H9 (cell line): ENCODE results near the gene CLCN5. TPM values are rescaled to one million over a fixed set of nuclear protein-coding genes. Genes with fewer than 3 reads are reported as not detected.

Experiments used
- DNase-seq: peaks from one replicate; pipeline ENCODE4 v3.0.0-alpha.2; 2017
- H2AFZ ChIP-seq: one replicate; pipeline ENCODE4 v1.6.1; 2013; ENCODE audit warnings: mild to moderate bottlenecking, low read length, control low read depth, moderate library complexity
- H2AK5ac ChIP-seq: 2 replicates; pipeline ENCODE4 v1.6.1; 2013; ENCODE audit warnings: low read length, control low read depth, mixed read lengths; ENCODE audit not compliant: insufficient read length
- H2BK120ac ChIP-seq: one replicate; pipeline ENCODE4 v1.6.1; 2013; ENCODE audit warnings: low read depth, mild to moderate bottlenecking, low read length, control low read depth, inconsistent platforms; ENCODE audit not compliant: poor library complexity, severe bottlenecking
- H2BK12ac ChIP-seq: 2 replicates; pipeline ENCODE4 v1.6.1; 2013; ENCODE audit warnings: low read length, control low read depth, mixed read lengths, low read depth; ENCODE audit not compliant: insufficient read length
- H2BK15ac ChIP-seq: 2 replicates; pipeline ENCODE4 v1.6.1; 2013; ENCODE audit warnings: low read depth, low read length, control low read depth
- H2BK20ac ChIP-seq: one replicate; pipeline ENCODE4 v1.6.1; 2013; ENCODE audit warnings: low read depth, mild to moderate bottlenecking, low read length, control low read depth, inconsistent platforms; ENCODE audit not compliant: poor library complexity, severe bottlenecking
- H2BK5ac ChIP-seq: 2 replicates; pipeline ENCODE4 v1.6.1; 2013; ENCODE audit warnings: low read length, control low read depth, mixed read lengths; ENCODE audit not compliant: insufficient read length
- H3K14ac ChIP-seq: 2 replicates; pipeline ENCODE4 v1.6.1; 2013; ENCODE audit warnings: low read length, control low read depth; ENCODE audit not compliant: insufficient read depth
- H3K18ac ChIP-seq: 2 replicates; pipeline ENCODE4 v1.6.1; 2013; ENCODE audit warnings: low read depth, mild to moderate bottlenecking, mixed read lengths, low read length, control low read depth; ENCODE audit not compliant: insufficient read length
- H3K23ac ChIP-seq: 2 replicates; pipeline ENCODE4 v1.6.1; 2013; ENCODE audit warnings: low read length, control low read depth, mixed read lengths, low read depth; ENCODE audit not compliant: insufficient read length
- H3K23me2 ChIP-seq: 2 replicates; pipeline ENCODE4 v1.6.1; 2013; ENCODE audit warnings: low read depth, mild to moderate bottlenecking, mixed read lengths, low read length, control low read depth; ENCODE audit not compliant: insufficient read length, poor library complexity, severe bottlenecking
- H3K27ac ChIP-seq: 2 replicates; pipeline ENCODE4 v1.5.1; 2013; ENCODE audit warnings: low read length, control low read depth, mixed read lengths, low read depth; ENCODE audit not compliant: insufficient read length
- H3K27me3 ChIP-seq: 2 replicates; pipeline ENCODE4 v1.6.1; 2013; ENCODE audit warnings: low read length, control low read depth, inconsistent platforms; ENCODE audit not compliant: insufficient read depth
- H3K4ac ChIP-seq: 2 replicates; pipeline ENCODE4 v1.6.1; 2013; ENCODE audit warnings: low read depth, mild to moderate bottlenecking, control low read depth, inconsistent platforms, low read length, moderate library complexity
- H3K4me1 ChIP-seq: 2 replicates; pipeline ENCODE4 v1.6.1; 2013; ENCODE audit warnings: low read length, control low read depth, inconsistent platforms; ENCODE audit not compliant: insufficient read depth
- H3K4me2 ChIP-seq: 2 replicates; pipeline ENCODE4 v1.6.1; 2013; ENCODE audit warnings: low read length, control low read depth, mixed read lengths; ENCODE audit not compliant: insufficient read length, insufficient read depth
- H3K56ac ChIP-seq: 2 replicates; pipeline ENCODE4 v1.6.1; 2013; ENCODE audit warnings: low read depth, mild to moderate bottlenecking, mixed read lengths, low read length, control low read depth; ENCODE audit not compliant: insufficient read length
- H3K79me1 ChIP-seq: 2 replicates; pipeline ENCODE4 v1.6.1; 2013; ENCODE audit warnings: low read depth, mild to moderate bottlenecking, moderate library complexity, low read length, control low read depth, inconsistent platforms; ENCODE audit not compliant: insufficient read depth, poor library complexity, severe bottlenecking
- H3K79me2 ChIP-seq: 2 replicates; pipeline ENCODE4 v1.6.1; 2013; ENCODE audit warnings: low read length, control low read depth, inconsistent platforms; ENCODE audit not compliant: insufficient read depth
- H3K9ac ChIP-seq: 2 replicates; pipeline ENCODE4 v1.6.1; 2013; ENCODE audit warnings: low read length, control low read depth, mixed read lengths; ENCODE audit not compliant: insufficient read length; ENCODE audit errors: extremely low read depth
- H3K9me3 ChIP-seq: one replicate; pipeline ENCODE4 v1.6.1; 2013; ENCODE audit warnings: low read depth, low read length, inconsistent platforms; ENCODE audit not compliant: control insufficient read depth
- H3T11ph ChIP-seq: one replicate; pipeline ENCODE4 v1.6.1; 2013; ENCODE audit warnings: mild to moderate bottlenecking, low read length, control low read depth, inconsistent platforms
- H4K20me1 ChIP-seq: one replicate; pipeline ENCODE4 v1.6.1; 2013; ENCODE audit not compliant: control insufficient read depth, insufficient read length, insufficient read depth
- H4K5ac ChIP-seq: 2 replicates; pipeline ENCODE4 v1.6.1; 2013; ENCODE audit warnings: low read depth, mild to moderate bottlenecking, mixed read lengths, low read length, control low read depth; ENCODE audit not compliant: insufficient read length
- H4K8ac ChIP-seq: replicated peaks from 2 replicates; pipeline ENCODE4 v1.6.1; 2013; ENCODE audit warnings: low read length, control low read depth, mixed read lengths, low read depth; ENCODE audit not compliant: insufficient read length
- H4K91ac ChIP-seq: 2 replicates; pipeline ENCODE4 v1.6.1; 2013; ENCODE audit warnings: low read depth, mild to moderate bottlenecking, moderate library complexity, mixed read lengths, low read length, control low read depth; ENCODE audit not compliant: insufficient read length
- H3K27ac Mint-ChIP-seq, 3 experiments: 2 replicates in 2 of 3; 3 replicates in 1 of 3; pipeline ENCODE4 v1.8.0; 2020 to 2021; ENCODE audit warnings: mixed read lengths in 3 of 3, mild to moderate bottlenecking in 1 of 3, moderate library complexity in 1 of 3
- H3K27me3 Mint-ChIP-seq: 2 replicates; pipeline ENCODE4 v1.8.0; 2021; ENCODE audit warnings: low read depth, mild to moderate bottlenecking, moderate library complexity, mixed read lengths
- H3K36me3 Mint-ChIP-seq, 3 experiments: 2 replicates in 2 of 3; 3 replicates in 1 of 3; pipeline ENCODE4 v1.8.0; 2020 to 2021; ENCODE audit warnings: low read depth in 3 of 3, mixed read lengths in 3 of 3; ENCODE audit not compliant: insufficient read depth in 1 of 3
- H3K4me1 Mint-ChIP-seq, 2 experiments: 2 replicates each; pipeline ENCODE4 v1.8.0; 2020; ENCODE audit warnings: mixed read lengths in 2 of 2
- H3K4me3 Mint-ChIP-seq, 2 experiments: 2 replicates in 1 of 2; 3 replicates in 1 of 2; pipeline ENCODE4 v1.8.0; 2020 to 2021; ENCODE audit warnings: mild to moderate bottlenecking in 2 of 2, mixed read lengths in 2 of 2, moderate library complexity in 1 of 2
- H3K9me3 Mint-ChIP-seq, 2 experiments: 2 replicates in 1 of 2; 3 replicates in 1 of 2; pipeline ENCODE4 v1.8.0; 2020; ENCODE audit warnings: mild to moderate bottlenecking in 2 of 2, mixed read lengths in 2 of 2, moderate library complexity in 1 of 2
- WGBS: extraction: QIAGEN DNeasy Blood & Tissue Kit; methylation state at CpG from one replicate; pipeline ENCODE4 v1.1.7; 2013; ENCODE audit warnings: missing lambda C conversion rate, low lambda C conversion rate, mixed read lengths; ENCODE audit not compliant: insufficient read length; ENCODE audit errors: extremely low coverage; 5-methylcytosine and 5-hydroxymethylcytosine counted together
- total RNA-seq: library from RNA; stranded (reverse); gene quantifications from 2 replicates; pipeline ENCODE4 v1.2.1, GENCODE V29; 2021
- TF ChIP-seq, protein P1 (sequence below): fragments of 200-600 bp; sonication (generic); conservative IDR thresholded peaks from 3 replicates; pipeline ENCODE4 v1.8.0; 2021; ENCODE audit warnings: antibody characterized with exemption, mild to moderate bottlenecking

CLCN5 gene
- total RNA-seq, 1 experiment from 2014 or later: 5.9 TPM

DNA sequence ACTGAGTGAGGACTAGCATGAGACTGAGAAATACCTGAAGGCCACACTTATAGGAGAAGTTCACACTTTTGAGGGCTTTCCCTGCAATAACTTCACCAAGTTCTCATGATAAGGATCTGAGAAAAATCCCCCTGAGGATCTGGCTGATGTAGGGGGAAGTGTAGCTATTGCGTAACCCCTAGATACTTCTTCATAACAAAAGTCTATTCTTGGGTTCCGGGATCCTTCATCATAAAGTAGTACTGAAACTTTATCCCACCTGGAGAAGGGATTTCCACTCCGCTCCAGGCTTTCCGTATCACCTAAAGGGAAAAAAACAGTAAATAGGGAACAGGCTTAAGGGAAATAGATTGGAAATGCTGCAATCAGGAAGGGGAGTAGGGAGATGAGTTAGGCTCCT lies 29.9 kb upstream of the CLCN5 start:
- Histone ChIP-seq H3K9ac (no peak overlapping the region), H3K27me3 (no peaks in the 10 kb centered on the region), H2AFZ (no peak overlapping the region), H3K79me1 (no peaks in the 10 kb centered on the region), H4K91ac (no peak overlapping the region), H2BK120ac (no peak overlapping the region), H2BK15ac (no peak overlapping the region), H3K27ac (no peak overlapping the region), H3K56ac (no peak overlapping the region), H2BK12ac (no peak overlapping the region), H3K18ac (no peak overlapping the region), H3K79me2 (no peaks in the 10 kb centered on the region), H3K9me3 (peaks cover 12% of the 10 kb centered on the region), H4K5ac (no peak overlapping the region), H3K4me1 (no peaks in the 10 kb centered on the region), H3K23me2 (no peaks in the 10 kb centered on the region), H2AK5ac (no peak overlapping the region), H4K20me1 (no peaks in the 10 kb centered on the region), H3K14ac (no peak overlapping the region), H3K23ac (no peak overlapping the region), H2BK5ac (no peak overlapping the region), H3T11ph (no peak overlapping the region), H4K8ac (no peak overlapping the region), H3K4me2 (no peak overlapping the region), H3K4ac (no peak overlapping the region), H2BK20ac (no peak overlapping the region)
- peaks cover 3 to 12% (median 5%) of the 10 kb centered on the region in 3 experiments; a peak in 6 of 7 replicates for H3K36me3 Mint-ChIP-seq
- TF ChIP-seq, protein P1, sequence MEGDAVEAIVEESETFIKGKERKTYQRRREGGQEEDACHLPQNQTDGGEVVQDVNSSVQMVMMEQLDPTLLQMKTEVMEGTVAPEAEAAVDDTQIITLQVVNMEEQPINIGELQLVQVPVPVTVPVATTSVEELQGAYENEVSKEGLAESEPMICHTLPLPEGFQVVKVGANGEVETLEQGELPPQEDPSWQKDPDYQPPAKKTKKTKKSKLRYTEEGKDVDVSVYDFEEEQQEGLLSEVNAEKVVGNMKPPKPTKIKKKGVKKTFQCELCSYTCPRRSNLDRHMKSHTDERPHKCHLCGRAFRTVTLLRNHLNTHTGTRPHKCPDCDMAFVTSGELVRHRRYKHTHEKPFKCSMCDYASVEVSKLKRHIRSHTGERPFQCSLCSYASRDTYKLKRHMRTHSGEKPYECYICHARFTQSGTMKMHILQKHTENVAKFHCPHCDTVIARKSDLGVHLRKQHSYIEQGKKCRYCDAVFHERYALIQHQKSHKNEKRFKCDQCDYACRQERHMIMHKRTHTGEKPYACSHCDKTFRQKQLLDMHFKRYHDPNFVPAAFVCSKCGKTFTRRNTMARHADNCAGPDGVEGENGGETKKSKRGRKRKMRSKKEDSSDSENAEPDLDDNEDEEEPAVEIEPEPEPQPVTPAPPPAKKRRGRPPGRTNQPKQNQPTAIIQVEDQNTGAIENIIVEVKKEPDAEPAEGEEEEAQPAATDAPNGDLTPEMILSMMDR: no peak
- WGBS: no CpG with 5 or more reads among the region's 4 CpGs
- H3K4me3 Mint-ChIP-seq: no peak overlapping the region
- H3K27me3 Mint-ChIP-seq: peaks cover 6% of the 10 kb centered on the region
- peak overlapping the region in 1 of 3 experiments; percentile 18; a peak in 1 of 7 replicates for H3K27ac Mint-ChIP-seq
- no peak for DNase-seq
- peaks cover 60 to 72% of the 10 kb centered on the region in 2 experiments for H3K9me3 Mint-ChIP-seq
- no peaks in the 10 kb centered on the region for H3K4me1 Mint-ChIP-seq
